B cell (primary cell): ENCODE data around the gene PRTFDC1. TPM values are rescaled to one million over a fixed set of nuclear protein-coding genes. Genes with fewer than 3 reads are reported as not detected.

Experiments
- ATAC-seq: fragments of 200-7000 bp; cut with Tn5 transposase; one replicate; pipeline ENCODE4 v1.10.0; 2021; ENCODE audit warnings: low read depth, mild to moderate bottlenecking, moderate number of reproducible peaks, moderate library complexity
- CTCF ChIA-PET: fragments of 350-600 bp; sonication (Branson Sonifier 250); formaldehyde crosslinking; loops from one replicate; lab custom pipeline; 2021; ENCODE audit warnings: antibody characterized with exemption, inconsistent platforms; lab: Charles Lee
- POLR2A ChIA-PET: fragments of 350-600 bp; sonication (Branson Sonifier 250); formaldehyde crosslinking; loops from one replicate; lab custom pipeline; 2021; ENCODE audit warnings: antibody characterized with exemption; lab: Charles Lee
- DNase-seq: peaks from one replicate; pipeline ENCODE4 v3.0.0; 2013
- H2AFZ ChIP-seq: 2 replicates; pipeline ENCODE4 v1.6.1; 2012; ENCODE audit warnings: mild to moderate bottlenecking, low read depth, low read length; ENCODE audit not compliant: insufficient read depth, poor library complexity, severe bottlenecking
- H3K27ac ChIP-seq, 2 donors: 1 replicate in 1 of 2; 2 replicates in 1 of 2; pipeline ENCODE4 v1.5.1; 2012 to 2013; ENCODE audit warnings: low read length in 2 of 2, mild to moderate bottlenecking in 2 of 2, moderate library complexity in 1 of 2
- H3K27me3 ChIP-seq, 4 experiments: fragments of 200-600 bp in 1 of 4; sonication (generic) in 1 of 4; replicated peaks in 1 of 4; 1 replicate in 2 of 4; 2 replicates in 2 of 4; pipeline versions ENCODE4 v1.6.1 to v1.7.0; 2013 to 2016; ENCODE audit warnings: low read length in 3 of 4, mild to moderate bottlenecking in 2 of 4, mixed read lengths in 1 of 4, moderate library complexity in 1 of 4; ENCODE audit not compliant: insufficient read depth in 4 of 4, control insufficient read depth in 3 of 4; ENCODE audit errors: control extremely low read depth in 1 of 4
- H3K36me3 ChIP-seq, 2 experiments: replicated peaks in 1 of 2; 1 replicate in 1 of 2; 2 replicates in 1 of 2; pipeline versions ENCODE4 v1.6.1 to v1.7.1; 2013; ENCODE audit warnings: low read length in 1 of 2; ENCODE audit not compliant: insufficient read depth in 2 of 2, control insufficient read depth in 1 of 2; ENCODE audit errors: control extremely low read depth in 1 of 2, extremely low read depth in 1 of 2
- H3K4me1 ChIP-seq, 2 donors: fragments of 200-600 bp in 1 of 2; sonication (generic) in 1 of 2; 1 replicate in 1 of 2; 2 replicates in 1 of 2; pipeline versions ENCODE4 v1.5.1 to v1.6.1; 2013 to 2017; ENCODE audit warnings: low read length in 2 of 2; ENCODE audit not compliant: control insufficient read depth in 2 of 2, insufficient read depth in 2 of 2
- H3K4me2 ChIP-seq: replicated peaks from 2 replicates; pipeline ENCODE3; 2012; ENCODE audit warnings: mild to moderate bottlenecking, low read depth, low read length; ENCODE audit not compliant: poor library complexity, severe bottlenecking
- H3K4me3 ChIP-seq, 5 experiments: fragments of 200-600 bp in 1 of 5; sonication (generic) in 1 of 5; 1 replicate in 3 of 5; 2 replicates in 2 of 5; pipeline versions ENCODE4 v1.5.1 to v1.7.0; 2011 to 2016; ENCODE audit warnings: low read length in 4 of 5, mild to moderate bottlenecking in 4 of 5, low read depth in 2 of 5, control low read depth in 1 of 5, moderate library complexity in 1 of 5; ENCODE audit not compliant: insufficient read depth in 1 of 5; ENCODE audit errors: control extremely low read depth in 1 of 5, extremely low read depth in 1 of 5
- H3K79me2 ChIP-seq: fragments of 200-600 bp; sonication (generic); one replicate; pipeline ENCODE4 v1.6.0; 2016; ENCODE audit warnings: low read length; ENCODE audit not compliant: control insufficient read depth, insufficient read depth
- H3K9ac ChIP-seq: fragments of 200-600 bp; sonication (generic); 2 replicates; pipeline ENCODE4 v1.6.1; 2017; ENCODE audit warnings: mild to moderate bottlenecking, low read length, moderate library complexity
- H3K9me3 ChIP-seq, 3 donors: one replicate each; pipeline versions ENCODE4 v1.6.1 to v1.7.1; 2013; ENCODE audit warnings: low read length in 2 of 3; ENCODE audit not compliant: control insufficient read depth in 2 of 3, insufficient read depth in 1 of 3; ENCODE audit errors: control extremely low read depth in 1 of 3
- H4K20me1 ChIP-seq: 2 replicates; pipeline ENCODE4 v1.6.0; 2012; ENCODE audit warnings: mild to moderate bottlenecking, low read length; ENCODE audit not compliant: insufficient read depth, control insufficient read depth, poor library complexity, severe bottlenecking
- H3K27ac Mint-ChIP-seq: one replicate; pipeline ENCODE4 v1.8.0; 2021; ENCODE audit warnings: mixed read lengths
- H3K27me3 Mint-ChIP-seq: one replicate; pipeline ENCODE4 v1.8.0; 2021; ENCODE audit warnings: mixed read lengths
- H3K4me1 Mint-ChIP-seq: one replicate; pipeline ENCODE4 v1.8.0; 2021; ENCODE audit warnings: mixed read lengths
- H3K4me3 Mint-ChIP-seq: one replicate; pipeline ENCODE4 v1.8.0; 2021; ENCODE audit warnings: mixed read lengths
- H3K9me3 Mint-ChIP-seq: one replicate; pipeline ENCODE4 v1.8.0; 2022; ENCODE audit warnings: mixed read lengths; ENCODE audit not compliant: insufficient read depth
- EZH2 ChIP-seq: IDR thresholded peaks from 2 replicates; pipeline ENCODE4 v1.6.1; 2012; ENCODE audit warnings: borderline replicate concordance, low read depth, mild to moderate bottlenecking, moderate library complexity, low read length; ENCODE audit not compliant: insufficient read depth, poor library complexity, severe bottlenecking
- WGBS: methylation state at CpG from one replicate; pipeline ENCODE4 v1.1.5; 2013; ENCODE audit warnings: missing lambda C conversion rate; ENCODE audit not compliant: insufficient coverage; 5-methylcytosine and 5-hydroxymethylcytosine counted together
- intact Hi-C: fragments of 100-400 bp; cut with micrococcal nuclease; formaldehyde crosslinking; loops from one replicate; pipeline ENCODE4 v1.10.0; 2022
- polyA plus RNA-seq: library from polyadenylated mRNA; depleted of rRNA; stranded (reverse); fragments of >200 nt; gene quantifications from 2 replicates; pipeline ENCODE4 v1.2.3, GENCODE V29; 2012
- total RNA-seq, 2 donors: library from RNA; stranded (reverse); fragments of 120-200 nt in 1 of 2; gene quantifications; 1 replicate in 1 of 2; 2 replicates in 1 of 2; pipeline versions ENCODE4 v1.2.3 to v1.2.4, GENCODE V29; 2013 to 2022
- TF ChIP-seq, protein P1 (sequence below): fragments of 200-600 bp; IDR thresholded peaks from one replicate; pipeline ENCODE4 v1.8.0; 2022; ENCODE audit warnings: antibody characterized with exemption, mild to moderate bottlenecking

Gene PRTFDC1
- total and polyA plus RNA-seq, 2 donors (not counting 1 experiment from before 2014, with no cell fraction given): 0.63 TPM; not detected in 1

DNA sequence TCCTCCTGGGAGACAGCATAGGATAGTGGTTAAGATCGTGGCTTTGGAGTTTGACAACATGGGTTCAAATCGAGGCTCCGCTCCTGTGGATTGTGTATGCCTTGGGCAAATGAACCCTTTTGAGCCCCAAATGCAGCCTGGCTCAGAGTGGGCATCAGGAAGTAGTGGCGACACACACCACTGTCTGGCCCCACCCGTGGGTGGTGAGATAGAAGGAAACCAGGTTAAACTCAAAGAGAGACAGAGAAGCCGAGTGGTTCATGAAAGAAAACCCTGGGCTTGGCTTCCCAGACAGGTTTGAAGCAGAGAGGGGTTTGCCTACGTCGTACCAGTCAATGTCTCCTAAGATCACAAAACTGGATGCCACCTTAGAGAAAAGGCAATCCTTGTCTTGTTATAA is 57.7 kb downstream of the PRTFDC1 start:
- Histone ChIP-seq H3K4me1 (peaks cover 7 to 14% of the 10 kb centered on the region in 2 donors), H3K36me3 (no peaks in the 10 kb centered on the region), H3K9ac (peak overlapping the region; percentile 50), H4K20me1 (no peaks in the 10 kb centered on the region), H3K4me3 (peak overlapping the region in 2 of 5 experiments; percentile 3 to 38), H3K9me3 (no peaks in the 10 kb centered on the region), H3K79me2 (no peaks in the 10 kb centered on the region), H3K27me3 (no peaks in the 10 kb centered on the region), H3K27ac (peak overlapping the region; percentile 10 to 48), H3K4me2 (peak overlapping the region; percentile 58), H2AFZ (peak overlapping the region; percentile 45)
- ATAC-seq (peak; percentile 51), DNase-seq (no peak)
- no peak for TF ChIP-seq EZH2
- TF ChIP-seq, protein P1, sequence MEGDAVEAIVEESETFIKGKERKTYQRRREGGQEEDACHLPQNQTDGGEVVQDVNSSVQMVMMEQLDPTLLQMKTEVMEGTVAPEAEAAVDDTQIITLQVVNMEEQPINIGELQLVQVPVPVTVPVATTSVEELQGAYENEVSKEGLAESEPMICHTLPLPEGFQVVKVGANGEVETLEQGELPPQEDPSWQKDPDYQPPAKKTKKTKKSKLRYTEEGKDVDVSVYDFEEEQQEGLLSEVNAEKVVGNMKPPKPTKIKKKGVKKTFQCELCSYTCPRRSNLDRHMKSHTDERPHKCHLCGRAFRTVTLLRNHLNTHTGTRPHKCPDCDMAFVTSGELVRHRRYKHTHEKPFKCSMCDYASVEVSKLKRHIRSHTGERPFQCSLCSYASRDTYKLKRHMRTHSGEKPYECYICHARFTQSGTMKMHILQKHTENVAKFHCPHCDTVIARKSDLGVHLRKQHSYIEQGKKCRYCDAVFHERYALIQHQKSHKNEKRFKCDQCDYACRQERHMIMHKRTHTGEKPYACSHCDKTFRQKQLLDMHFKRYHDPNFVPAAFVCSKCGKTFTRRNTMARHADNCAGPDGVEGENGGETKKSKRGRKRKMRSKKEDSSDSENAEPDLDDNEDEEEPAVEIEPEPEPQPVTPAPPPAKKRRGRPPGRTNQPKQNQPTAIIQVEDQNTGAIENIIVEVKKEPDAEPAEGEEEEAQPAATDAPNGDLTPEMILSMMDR: no peak
- Mint-ChIP-seq H3K27ac (peak overlapping the region; percentile 92), H3K4me3 (peak overlapping the region; percentile 78), H3K9me3 (no peaks in the 10 kb centered on the region), H3K4me1 (peaks cover 20% of the 10 kb centered on the region), H3K27me3 (no peaks in the 10 kb centered on the region)
- intact Hi-C loops: no loop called here
- WGBS: 81% methylated on average over 6 of the region's 8 CpGs
- ChIA-PET CTCF (no interaction called here), POLR2A (interaction anchor here (0.7 kb wide), 1 partner anchor 1544 kb away, joined by 4 read pairs; no protein-coding TSS in a partner anchor)

DNA sequence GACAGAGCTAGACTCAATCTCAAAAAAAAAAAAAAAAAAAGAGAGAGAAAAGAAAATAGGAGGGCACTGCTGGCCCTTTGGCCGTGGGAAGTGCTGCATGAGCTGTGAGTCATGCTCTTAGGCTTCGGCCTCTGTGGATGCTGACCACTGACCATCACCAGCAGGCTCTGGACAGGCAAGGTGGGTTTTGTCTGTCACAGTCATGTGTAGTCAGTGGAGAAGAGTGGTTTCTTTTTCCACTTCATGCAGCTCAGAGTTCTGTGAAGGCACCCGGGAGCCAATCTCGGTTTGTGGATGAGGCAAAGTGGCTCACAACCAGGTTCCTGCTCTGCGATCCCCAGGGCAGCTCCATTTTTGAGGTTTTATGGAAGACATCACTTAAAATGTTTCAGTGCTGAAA is 58.1 kb downstream of the PRTFDC1 start:
- Histone ChIP-seq H3K36me3 (no peaks in the 10 kb centered on the region), H4K20me1 (no peaks in the 10 kb centered on the region), H3K4me2 (peak overlapping the region; percentile 58), H3K79me2 (no peaks in the 10 kb centered on the region), H3K27me3 (no peaks in the 10 kb centered on the region), H3K4me1 (peaks cover 7 to 14% of the 10 kb centered on the region in 2 donors), H3K9me3 (no peaks in the 10 kb centered on the region), H3K9ac (peak overlapping the region; percentile 50), H2AFZ (peak overlapping the region; percentile 45), H3K4me3 (peak overlapping the region in 2 of 5 experiments; percentile 3 to 38), H3K27ac (peak overlapping the region in 1 of 2 donors; percentile 48)
- no peak for ATAC-seq
- 87% methylated on average over 5 of the region's 5 CpGs for WGBS
- H3K4me1 Mint-ChIP-seq: peaks cover 21% of the 10 kb centered on the region
- H3K9me3 Mint-ChIP-seq: no peaks in the 10 kb centered on the region
- CTCF ChIA-PET: no interaction called here
- intact Hi-C loops: no loop called here
- TF ChIP-seq EZH2: no peak
- TF ChIP-seq, protein P1: no peak
- DNase-seq: no peak
- H3K4me3 Mint-ChIP-seq: peak overlapping the region; percentile 78
- POLR2A ChIA-PET: interaction anchor here (0.7 kb wide), 1 partner anchor 1544 kb away, joined by 4 read pairs; no protein-coding TSS in a partner anchor
- peak overlapping the region; percentile 92 for H3K27ac Mint-ChIP-seq
- H3K27me3 Mint-ChIP-seq: no peaks in the 10 kb centered on the region
